Kidney (tissue), 14 donors: Measurements from ENCODE around the gene MINAR2. TPM values are rescaled to one million over a fixed set of nuclear protein-coding genes. Genes with fewer than 3 reads are reported as not detected.
A peak's percentile ranks its signal among the peaks of the same experiment; 100 is the strongest.

Source experiments
- DNase-seq, 5 donors: peaks; one replicate each; pipeline ENCODE4 v3.0.0-alpha.2; 2013 to 2020
- FAIRE-seq: peaks from 2 replicates; lab custom pipeline; 2012; peaks lifted over from hg19 to GRCh38; lab: Jason Lieb, UNC
- H3K27ac ChIP-seq, 2 donors: one replicate each; pipeline ENCODE4 v1.7.0; 2013; ENCODE audit warnings: low read depth in 2 of 2, low read length in 2 of 2, inconsistent platforms in 1 of 2
- H3K27me3 ChIP-seq: one replicate; pipeline ENCODE4 v1.7.1; 2013; ENCODE audit warnings: low read length, inconsistent platforms; ENCODE audit not compliant: control insufficient read depth, insufficient read depth
- H3K36me3 ChIP-seq, 3 donors: one replicate each; pipeline versions ENCODE4 v1.7.0 to v1.7.1; 2013; ENCODE audit warnings: low read length in 3 of 3, control low read depth in 1 of 3, inconsistent platforms in 1 of 3; ENCODE audit not compliant: insufficient read depth in 3 of 3, control insufficient read depth in 2 of 3
- H3K4me1 ChIP-seq, 3 donors: one replicate each; pipeline versions ENCODE4 v1.7.0 to v1.7.1; 2013; ENCODE audit warnings: low read length in 3 of 3, inconsistent platforms in 1 of 3, low read depth in 1 of 3; ENCODE audit not compliant: control insufficient read depth in 2 of 3, insufficient read depth in 2 of 3
- H3K4me3 ChIP-seq, 3 donors: one replicate each; pipeline versions ENCODE4 v1.7.0 to v1.8.1; 2013; ENCODE audit warnings: low read length in 3 of 3, control low read depth in 1 of 3, inconsistent platforms in 1 of 3
- H3K9ac ChIP-seq, 3 donors: one replicate each; pipeline versions ENCODE4 v1.7.0 to v1.7.1; 2013; ENCODE audit warnings: low read length in 3 of 3, control low read depth in 1 of 3, inconsistent platforms in 1 of 3
- H3K9me3 ChIP-seq, 3 donors: one replicate each; pipeline versions ENCODE4 v1.7.0 to v1.7.1; 2013; ENCODE audit warnings: low read length in 3 of 3, control low read depth in 1 of 3, inconsistent platforms in 1 of 3; ENCODE audit not compliant: control insufficient read depth in 2 of 3, insufficient read depth in 1 of 3
- CTCF ChIP-seq: IDR thresholded peaks from 3 replicates; pipeline ENCODE4 v1.5.1; 2012; ENCODE audit warnings: mild to moderate bottlenecking, moderate library complexity, borderline replicate concordance; ENCODE audit not compliant: insufficient read depth; ENCODE audit errors: extremely low read depth
- intact Hi-C: fragments of 100-400 bp; cut with DNase I; formaldehyde crosslinking; loops from one replicate; pipeline ENCODE4 v1.11.1; 2022
- polyA plus RNA-seq: library from polyadenylated mRNA; stranded (reverse); fragments of 350-450 nt; fragmentation: Illumina TruSeq; extraction: RNeasy Lipid Tissue Mini Kit (QIAGEN cat#74804); gene quantifications from one replicate; pipeline ENCODE4 v1.2.3, GENCODE V29; 2014; ENCODE audit warnings: low read depth, low replicate concordance; ENCODE audit not compliant: insufficient read depth
- total RNA-seq: library from RNA; stranded (reverse); fragmentation: NEBNext Ultra II Directional; extraction: Animal tissue kit (Norgen Biotek cat#: 25700); gene quantifications from one replicate; pipeline ENCODE4 v1.2.1, GENCODE V29; 2021
- donor health status: control.
- donor health status: control.
- donor health status: control.
- donor health status: control.
- donor health status: control.
- donor health status: DM: yes; HTN: yes; CAD: no.
- donor health status: Normal renal cell carcinoma (clear cell type).

Gene MINAR2
- total and polyA plus RNA-seq, 2 donors from 2014 or later, result not detected

- no peaks in the 10 kb centered on the region for H3K27me3 ChIP-seq
- H3K27ac ChIP-seq, result no peak overlapping the region
- peak in 2 of 5 donors; percentile 42 to 72 for DNase-seq
- no peak for TF ChIP-seq CTCF
- no peak overlapping the region for H3K9ac ChIP-seq
- intact Hi-C loops, result no loop called here
- FAIRE-seq, result no peak
- no peaks in the 10 kb centered on the region for H3K9me3 ChIP-seq
- no peaks in the 10 kb centered on the region for H3K36me3 ChIP-seq
- H3K4me3 ChIP-seq, result no peak overlapping the region
- no peaks in the 10 kb centered on the region for H3K4me1 ChIP-seq
Measured at GRCh38 chr5:129760636-129761325, 12.9 kb downstream of the MINAR2 start.

- no peaks in the 10 kb centered on the region for H3K36me3 ChIP-seq
- H3K9ac ChIP-seq, result no peak overlapping the region
- H3K4me1 ChIP-seq, result no peaks in the 10 kb centered on the region
- no peak for TF ChIP-seq CTCF
- intact Hi-C loops, result no loop called here
- no peak overlapping the region for H3K27ac ChIP-seq
- DNase-seq, result no peak
- H3K27me3 ChIP-seq, result no peaks in the 10 kb centered on the region
- no peak overlapping the region for H3K4me3 ChIP-seq
- FAIRE-seq, result no peak
- H3K9me3 ChIP-seq, result no peaks in the 10 kb centered on the region
Measured at GRCh38 chr5:129763651-129764050, 15.8 kb downstream of the MINAR2 start.

- H3K36me3 ChIP-seq, result no peaks in the 10 kb centered on the region
- no peak overlapping the region for H3K4me3 ChIP-seq
- intact Hi-C loops, result no loop called here
- no peak overlapping the region for H3K9ac ChIP-seq
- H3K4me1 ChIP-seq, result peaks cover 0 to 2% (median 0%) of the 10 kb centered on the region in 3 donors
- H3K27ac ChIP-seq, result no peak overlapping the region
- H3K9me3 ChIP-seq, result no peaks in the 10 kb centered on the region
- no peak for DNase-seq
- no peaks in the 10 kb centered on the region for H3K27me3 ChIP-seq
- no peak for TF ChIP-seq CTCF
- FAIRE-seq, result no peak
Measured at GRCh38 chr5:129766798-129767197, 18.9 kb downstream of the MINAR2 start.

GRCh38 chr5:129767927-129768380, 20.1 kb downstream of the MINAR2 start:
- no peak overlapping the region for H3K27ac ChIP-seq
- intact Hi-C loops, result no loop called here
- no peaks in the 10 kb centered on the region for H3K36me3 ChIP-seq
- H3K9me3 ChIP-seq, result no peaks in the 10 kb centered on the region
- H3K9ac ChIP-seq, result no peak overlapping the region
- peak; percentile 97 for TF ChIP-seq CTCF
- H3K4me1 ChIP-seq, result peaks cover 0 to 2% (median 0%) of the 10 kb centered on the region in 3 donors
- H3K27me3 ChIP-seq, result no peaks in the 10 kb centered on the region
- peak; percentile 94 for FAIRE-seq
- peak in 4 of 5 donors; percentile 77 to 95 (median 88) for DNase-seq
- H3K4me3 ChIP-seq, result no peak overlapping the region
